Loucy (cell line): ENCODE measurements around the gene SNX8.

Experiments used
- H2AFZ ChIP-seq: fragments of 200-600 bp; sonication (generic); 2 replicates; pipeline ENCODE4 v1.6.0; 2016; ENCODE audit warnings: antibody characterized with exemption, mild to moderate bottlenecking, low read length, moderate library complexity
- H3F3A ChIP-seq: fragments of 200-600 bp; 2 replicates; pipeline ENCODE4 v1.6.0; 2016; ENCODE audit warnings: antibody characterized with exemption, low read depth, mild to moderate bottlenecking
- H3K27me3 ChIP-seq: fragments of 200-600 bp; sonication (generic); 2 replicates; pipeline ENCODE4 v1.6.1; 2014; ENCODE audit warnings: low read length, mild to moderate bottlenecking; ENCODE audit not compliant: insufficient read depth, poor library complexity, severe bottlenecking
- H3K36me3 ChIP-seq: fragments of 200-600 bp; sonication (generic); 2 replicates; pipeline ENCODE4 v1.6.1; 2016; ENCODE audit warnings: low read length; ENCODE audit not compliant: insufficient read depth
- H3K4me1 ChIP-seq: fragments of 200-600 bp; sonication (generic); 2 replicates; pipeline ENCODE4 v1.5.1; 2014; ENCODE audit warnings: low read length, mild to moderate bottlenecking; ENCODE audit not compliant: insufficient read depth, poor library complexity, severe bottlenecking
- H3K4me2 ChIP-seq: fragments of 200-600 bp; sonication (generic); 2 replicates; pipeline ENCODE4 v1.6.0; 2014; ENCODE audit warnings: antibody characterized with exemption, low read length, low read depth, mild to moderate bottlenecking; ENCODE audit not compliant: poor library complexity, severe bottlenecking
- H3K4me3 ChIP-seq: fragments of 200-600 bp; sonication (generic); 2 replicates; pipeline ENCODE4 v1.5.1; 2014; ENCODE audit warnings: low read length, mild to moderate bottlenecking, mixed read lengths; ENCODE audit not compliant: poor library complexity, severe bottlenecking
- H3K79me2 ChIP-seq: fragments of 200-600 bp; sonication (generic); 2 replicates; pipeline ENCODE4 v1.6.1; 2014; ENCODE audit warnings: low read length; ENCODE audit not compliant: insufficient read depth
- H3K9ac ChIP-seq: fragments of 200-600 bp; sonication (generic); 2 replicates; pipeline ENCODE4 v1.6.0; 2014; ENCODE audit warnings: mild to moderate bottlenecking, low read depth, low read length, moderate library complexity; ENCODE audit not compliant: poor library complexity, severe bottlenecking
- H3K9me2 ChIP-seq: fragments of 200-600 bp; sonication (generic); replicated peaks from 2 replicates; pipeline ENCODE4 v1.6.1; 2016; ENCODE audit warnings: low read depth, low read length, mixed read lengths
- H3K9me3 ChIP-seq: fragments of 200-600 bp; sonication (generic); 2 replicates; pipeline ENCODE4 v1.6.1; 2014; ENCODE audit warnings: mild to moderate bottlenecking, antibody characterized with exemption, low read length, low read depth; ENCODE audit not compliant: insufficient read depth
- H4K20me1 ChIP-seq: fragments of 200-600 bp; sonication (generic); 2 replicates; pipeline ENCODE4 v1.6.0; 2014; ENCODE audit warnings: antibody characterized with exemption, low read length, mild to moderate bottlenecking; ENCODE audit not compliant: insufficient read depth, poor library complexity, severe bottlenecking
- CTCF ChIP-seq: fragments of 200-600 bp; sonication (generic); conservative IDR thresholded peaks from 2 replicates; pipeline ENCODE4 v1.5.1; 2014; ENCODE audit warnings: mild to moderate bottlenecking, antibody characterized with exemption, low read length
- EZH2phosphoT487 ChIP-seq: fragments of 200-600 bp; IDR thresholded peaks from 2 replicates; pipeline ENCODE4 v1.6.1; 2018; ENCODE audit warnings: antibody characterized with exemption, mild to moderate bottlenecking, moderate library complexity, borderline replicate concordance

Gene SNX8

GRCh38 chr7:2313450-2314208 is 612 bp downstream of the SNX8 start:
- Histone ChIP-seq H3F3A (no peaks in the 10 kb centered on the region), H3K79me2 (peaks cover 11% of the 10 kb centered on the region; the same call in 1 of the 2 replicates), H4K20me1 (peaks cover 4% of the 10 kb centered on the region), H2AFZ (peak overlapping the region; percentile 81), H3K4me1 (peaks cover 20% of the 10 kb centered on the region), H3K9ac (peak overlapping the region; percentile 73), H3K9me2 (no peaks in the 10 kb centered on the region), H3K4me2 (peak overlapping the region; percentile 89), H3K36me3 (no peaks in the 10 kb centered on the region), H3K27me3 (no peaks in the 10 kb centered on the region), H3K9me3 (no peaks in the 10 kb centered on the region), H3K4me3 (peak overlapping the region; percentile 81)
- TF ChIP-seq CTCF (no peak), EZH2phosphoT487 (no peak)

- Histone ChIP-seq H3K4me2 (peak overlapping the region; percentile 23), H3K79me2 (peaks cover 11% of the 10 kb centered on the region; the same call in 1 of the 2 replicates)
Measured at GRCh38 chr7:2312267-2312929, 1.8 kb downstream of the SNX8 start.

GRCh38 chr7:2309889-2310331 is 4.3 kb downstream of the SNX8 start:
- no peaks in the 10 kb centered on the region for H3K36me3 ChIP-seq
- H3K4me2 ChIP-seq, result no peak overlapping the region
- H3K27me3 ChIP-seq, result no peaks in the 10 kb centered on the region
- H3K79me2 ChIP-seq, result peaks cover 16% of the 10 kb centered on the region; the same call in 1 of the 2 replicates
- H4K20me1 ChIP-seq, result peaks cover 4% of the 10 kb centered on the region
- no peaks in the 10 kb centered on the region for H3F3A ChIP-seq
- H3K9me2 ChIP-seq, result no peaks in the 10 kb centered on the region
- H3K9me3 ChIP-seq, result no peaks in the 10 kb centered on the region
- H2AFZ ChIP-seq, result no peak overlapping the region
- peaks cover 11% of the 10 kb centered on the region for H3K4me1 ChIP-seq
- H3K4me3 ChIP-seq, result no peak overlapping the region
- H3K9ac ChIP-seq, result no peak overlapping the region
- TF ChIP-seq CTCF (no peak), EZH2phosphoT487 (no peak)

More at GRCh38 chr7:2312267-2312929, 1.8 kb downstream of the SNX8 start:
- Histone ChIP-seq H4K20me1 (peaks cover 4% of the 10 kb centered on the region), H3K27me3 (no peaks in the 10 kb centered on the region), H3K9ac (no peak overlapping the region), H3K36me3 (no peaks in the 10 kb centered on the region), H3K9me2 (no peaks in the 10 kb centered on the region), H2AFZ (no peak overlapping the region), H3F3A (no peaks in the 10 kb centered on the region), H3K9me3 (no peaks in the 10 kb centered on the region), H3K4me1 (peaks cover 13% of the 10 kb centered on the region), H3K4me3 (no peak overlapping the region)
- TF ChIP-seq EZH2phosphoT487, result no peak
